HG02973 (cell line): ENCODE measurements around the gene MIB2.

Experiments
- ATAC-seq: cut with Tn5 transposase; IDR thresholded peaks from one replicate; pipeline ENCODE4 v1.9.1; 2021; ENCODE audit warnings: moderate library complexity; ENCODE audit not compliant: unreplicated experiment

MIB2 gene

GRCh38 chr1:1677718-1678580, 62.6 kb downstream of the MIB2 start:
- ATAC-seq: peak; percentile 64

GRCh38 chr1:1678581-1679380, 63.5 kb downstream of the MIB2 start:
- peak; percentile 1 for ATAC-seq
